ENCODE measurements around the gene KIF5A. TPM values are rescaled to one million over a fixed set of nuclear protein-coding genes. Genes with fewer than 3 reads are reported as not detected.
A peak's percentile ranks its signal among the peaks of the same experiment; 100 is the strongest.
"Not testable (repeated sequence)": the region's sequence is repeated elsewhere in the genome, so short reads cannot be mapped to it uniquely, and the experiment has no call there.

Gene KIF5A
- total RNA-seq, 1 donor from 2014 or later, result 7.9 TPM

DNA sequence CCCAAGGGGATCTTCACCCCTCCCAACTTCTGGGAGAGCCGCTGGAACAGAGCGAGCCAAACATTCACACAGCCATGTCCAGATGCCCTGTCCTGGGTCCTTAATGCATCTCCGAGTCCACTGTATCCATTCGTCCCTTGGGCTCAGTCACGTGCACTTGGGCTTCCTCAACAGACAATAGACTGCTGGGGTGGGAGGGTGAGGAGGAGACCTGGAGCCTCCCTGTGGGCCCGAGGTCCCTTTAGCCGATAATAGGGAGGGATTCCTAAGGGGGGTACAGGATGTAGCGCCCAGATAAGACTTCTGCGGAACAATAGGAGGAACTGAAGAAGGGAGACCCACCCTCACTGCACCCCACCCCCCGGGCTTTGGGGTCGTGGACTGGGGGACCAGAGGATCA is 68.1 kb downstream of the KIF5A start:
- H3K27ac ChIP-seq, result no peak overlapping the region
- H3K79me2 ChIP-seq (ENCODE audit: low read depth), result no peaks in the 10 kb centered on the region
- H4K20me1 ChIP-seq (ENCODE audit: low read depth), result peaks cover 42% of the 10 kb centered on the region
- H3K4me1 ChIP-seq, result peaks cover 18% of the 10 kb centered on the region
- no peak for DNase-seq (ENCODE audit: low spot score)
- peaks cover 49% of the 10 kb centered on the region for H3K27me3 Mint-ChIP-seq (ENCODE audit: insufficient read depth, low read depth)
- H3K9me3 Mint-ChIP-seq, result no peaks in the 10 kb centered on the region
- H3K36me3 ChIP-seq, result no peaks in the 10 kb centered on the region
- H3K27me3 ChIP-seq, result peaks cover 69% of the 10 kb centered on the region
- H3K4me3 ChIP-seq, result no peak overlapping the region
- H3K4me3 Mint-ChIP-seq, result no peak overlapping the region
- no peak overlapping the region for H3K4me2 ChIP-seq
- TF ChIP-seq EZH2phosphoT487 (IDR thresholded peaks at IDR 0.05) (no peak), EZH2 (IDR thresholded peaks at IDR 0.05) (no peak)
- TF ChIP-seq, protein P1, sequence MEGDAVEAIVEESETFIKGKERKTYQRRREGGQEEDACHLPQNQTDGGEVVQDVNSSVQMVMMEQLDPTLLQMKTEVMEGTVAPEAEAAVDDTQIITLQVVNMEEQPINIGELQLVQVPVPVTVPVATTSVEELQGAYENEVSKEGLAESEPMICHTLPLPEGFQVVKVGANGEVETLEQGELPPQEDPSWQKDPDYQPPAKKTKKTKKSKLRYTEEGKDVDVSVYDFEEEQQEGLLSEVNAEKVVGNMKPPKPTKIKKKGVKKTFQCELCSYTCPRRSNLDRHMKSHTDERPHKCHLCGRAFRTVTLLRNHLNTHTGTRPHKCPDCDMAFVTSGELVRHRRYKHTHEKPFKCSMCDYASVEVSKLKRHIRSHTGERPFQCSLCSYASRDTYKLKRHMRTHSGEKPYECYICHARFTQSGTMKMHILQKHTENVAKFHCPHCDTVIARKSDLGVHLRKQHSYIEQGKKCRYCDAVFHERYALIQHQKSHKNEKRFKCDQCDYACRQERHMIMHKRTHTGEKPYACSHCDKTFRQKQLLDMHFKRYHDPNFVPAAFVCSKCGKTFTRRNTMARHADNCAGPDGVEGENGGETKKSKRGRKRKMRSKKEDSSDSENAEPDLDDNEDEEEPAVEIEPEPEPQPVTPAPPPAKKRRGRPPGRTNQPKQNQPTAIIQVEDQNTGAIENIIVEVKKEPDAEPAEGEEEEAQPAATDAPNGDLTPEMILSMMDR (IDR thresholded peaks at IDR 0.05), result no peak
- no peak overlapping the region for H3K27ac Mint-ChIP-seq
- H3K9ac ChIP-seq, result no peak overlapping the region
- H2AFZ ChIP-seq (replicated peaks), result no peak overlapping the region
- no peaks in the 10 kb centered on the region for H3K9me3 ChIP-seq (ENCODE audit: low read depth)
- H3K36me3 Mint-ChIP-seq, result peaks cover 36% of the 10 kb centered on the region
- H3K4me1 Mint-ChIP-seq, result peaks cover 23% of the 10 kb centered on the region
- no peaks in the 10 kb centered on the region for H3F3A ChIP-seq (ENCODE audit: low read depth)

GRCh38 chr12:57618431-57618830 is 68.6 kb downstream of the KIF5A start:
- H3K27me3 Mint-ChIP-seq (ENCODE audit: insufficient read depth, low read depth), result peaks cover 50% of the 10 kb centered on the region
- peaks cover 36% of the 10 kb centered on the region for H3K36me3 Mint-ChIP-seq
- H3K4me3 ChIP-seq, result not testable (repeated sequence)

GRCh38 chr12:57618966-57619433 is 69.2 kb downstream of the KIF5A start:
- H3K27me3 ChIP-seq, result peaks cover 77% of the 10 kb centered on the region
- peak overlapping the region; percentile 40 for H3K4me3 ChIP-seq
- Mint-ChIP-seq H3K27me3 (ENCODE audit: insufficient read depth, low read depth) (peaks cover 50% of the 10 kb centered on the region), H3K9me3 (no peaks in the 10 kb centered on the region), H3K4me1 (peaks cover 23% of the 10 kb centered on the region), H3K27ac (no peak overlapping the region), H3K36me3 (peaks cover 35% of the 10 kb centered on the region), H3K4me3 (peak overlapping the region; percentile 56)
- peaks cover 42% of the 10 kb centered on the region for H4K20me1 ChIP-seq (ENCODE audit: low read depth)
- H3K27ac ChIP-seq, result no peak overlapping the region
- H3K79me2 ChIP-seq (ENCODE audit: low read depth), result no peaks in the 10 kb centered on the region
- peak overlapping the region; percentile 27 for H2AFZ ChIP-seq (replicated peaks)
- H3K9ac ChIP-seq, result no peak overlapping the region
- no peaks in the 10 kb centered on the region for H3F3A ChIP-seq (ENCODE audit: low read depth)
- H3K4me1 ChIP-seq, result peaks cover 18% of the 10 kb centered on the region
- TF ChIP-seq EZH2 (IDR thresholded peaks at IDR 0.05), result no peak
- no peak for TF ChIP-seq EZH2phosphoT487 (IDR thresholded peaks at IDR 0.05)
- TF ChIP-seq, protein P1 (IDR thresholded peaks at IDR 0.05), result no peak
- H3K36me3 ChIP-seq, result no peaks in the 10 kb centered on the region
- peak overlapping the region; percentile 79 for H3K4me2 ChIP-seq
- DNase-seq (ENCODE audit: low spot score), result no peak
- H3K9me3 ChIP-seq (ENCODE audit: low read depth), result no peaks in the 10 kb centered on the region

More at GRCh38 chr12:57618431-57618830, 68.6 kb downstream of the KIF5A start:
- not testable (repeated sequence) for H3K9ac ChIP-seq; H3K4me2 ChIP-seq; H3K27ac Mint-ChIP-seq; H3F3A ChIP-seq (ENCODE audit: low read depth); H3K9me3 Mint-ChIP-seq; H3K9me3 ChIP-seq (ENCODE audit: low read depth); H3K27ac ChIP-seq; H3K79me2 ChIP-seq (ENCODE audit: low read depth); DNase-seq (ENCODE audit: low spot score); H3K4me3 Mint-ChIP-seq; H3K36me3 ChIP-seq; H2AFZ ChIP-seq (replicated peaks)
- H3K4me1 Mint-ChIP-seq, result peaks cover 23% of the 10 kb centered on the region
- peaks cover 42% of the 10 kb centered on the region for H4K20me1 ChIP-seq (ENCODE audit: low read depth)
- H3K27me3 ChIP-seq, result peaks cover 71% of the 10 kb centered on the region
- H3K4me1 ChIP-seq, result peaks cover 18% of the 10 kb centered on the region

DNA sequence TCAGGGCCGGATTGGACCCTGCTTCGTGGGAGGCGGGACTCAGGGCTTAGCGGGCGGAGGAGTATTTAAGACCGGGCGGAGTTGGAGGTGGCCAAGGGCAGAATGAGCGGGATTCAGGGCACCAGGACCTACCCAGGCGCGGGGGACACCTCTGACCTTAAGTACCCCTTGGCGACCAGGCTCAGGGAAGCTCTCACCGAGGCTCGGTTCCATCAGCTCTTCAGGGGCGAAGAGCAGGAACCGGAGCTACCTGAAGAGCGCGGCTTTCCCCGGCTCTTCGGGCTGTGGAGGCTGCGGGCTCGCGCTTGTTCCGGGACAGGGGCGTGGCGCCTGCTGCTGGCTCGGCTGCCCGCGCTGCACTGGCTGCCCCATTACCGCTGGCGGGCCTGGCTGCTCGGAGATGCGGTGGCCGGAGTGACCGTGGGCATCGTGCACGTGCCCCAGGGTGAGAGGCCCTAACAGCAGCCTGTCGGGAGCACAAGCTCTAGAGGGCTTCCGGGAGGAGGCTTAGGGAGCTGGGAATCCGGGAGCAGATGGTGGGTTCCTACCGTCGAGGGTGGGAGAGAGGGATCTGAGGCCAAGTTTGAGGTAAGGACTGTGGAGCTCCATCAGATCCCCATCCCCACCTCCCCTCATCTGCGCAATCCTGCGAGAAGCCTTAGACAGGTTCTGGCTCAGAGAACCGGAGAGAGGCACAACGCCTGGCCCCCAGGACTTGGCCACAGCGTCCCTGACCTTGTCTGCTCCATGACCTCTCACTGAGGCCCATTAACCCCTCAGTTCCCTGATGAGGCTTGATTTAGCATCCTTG is 69.8 kb downstream of the KIF5A start:
- Mint-ChIP-seq H3K4me3 (no peak overlapping the region), H3K4me1 (peaks cover 20% of the 10 kb centered on the region), H3K27ac (no peak overlapping the region), H3K27me3 (ENCODE audit: insufficient read depth, low read depth) (peaks cover 52% of the 10 kb centered on the region), H3K9me3 (no peaks in the 10 kb centered on the region), H3K36me3 (peaks cover 30% of the 10 kb centered on the region)
- Histone ChIP-seq H3K4me2 (peak overlapping the region; percentile 79), H3K9ac (no peak overlapping the region), H3K4me3 (peak overlapping the region; percentile 40), H4K20me1 (ENCODE audit: low read depth) (peaks cover 42% of the 10 kb centered on the region), H3K9me3 (ENCODE audit: low read depth) (no peaks in the 10 kb centered on the region), H2AFZ (replicated peaks) (peak overlapping the region; percentile 27), H3K36me3 (no peaks in the 10 kb centered on the region), H3K79me2 (ENCODE audit: low read depth) (no peaks in the 10 kb centered on the region), H3K27me3 (peaks cover 83% of the 10 kb centered on the region), H3K4me1 (peaks cover 18% of the 10 kb centered on the region), H3K27ac (no peak overlapping the region), H3F3A (ENCODE audit: low read depth) (no peaks in the 10 kb centered on the region)
- DNase-seq (ENCODE audit: low spot score), result peak; percentile 69
- TF ChIP-seq, protein P1 (IDR thresholded peaks at IDR 0.05), result no peak
- TF ChIP-seq EZH2phosphoT487 (IDR thresholded peaks at IDR 0.05) (peak; percentile 74), EZH2 (IDR thresholded peaks at IDR 0.05) (peak; percentile 71)

All from neural progenitor cell (in vitro differentiated cells).